ENCODE results near the gene F2RL2. TPM values are rescaled to one million over a fixed set of nuclear protein-coding genes. Genes with fewer than 3 reads are reported as not detected.

F2RL2 gene
- total and polyA plus RNA-seq, 2 donors (not counting 1 experiment from before 2014, with no cell fraction given), result not detected

DNA sequence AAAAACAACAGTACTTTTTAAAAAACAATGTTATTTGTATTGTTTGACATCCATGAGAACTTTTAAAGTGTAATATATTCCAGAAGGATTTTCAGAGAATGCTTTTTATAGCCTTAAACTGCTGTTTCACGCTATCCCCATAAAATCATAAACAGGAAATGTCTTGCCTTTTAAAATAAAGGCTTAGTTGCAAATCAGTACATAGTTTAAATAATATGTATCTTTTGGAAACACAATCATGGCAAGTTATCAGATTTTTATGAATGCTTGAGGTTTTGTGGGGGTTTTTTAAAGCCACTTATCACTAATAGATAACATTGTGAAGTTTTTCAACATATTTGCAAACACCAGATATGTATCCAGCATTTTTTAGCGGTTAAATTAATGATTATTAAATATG, 37.2 kb upstream of the F2RL2 start:
- H3K27ac Mint-ChIP-seq, result no peak overlapping the region
- Histone ChIP-seq H3K4me1 (ENCODE audit: control insufficient read depth in 2 of 2, insufficient read depth in 2 of 2, low read length in 2 of 2) (no peaks in the 10 kb centered on the region), H3K4me2 (replicated peaks; ENCODE audit: low read depth, low read length, poor library complexity, severe bottlenecking) (no peak overlapping the region), H2AFZ (ENCODE audit: insufficient read depth, low read depth, low read length, poor library complexity, severe bottlenecking) (no peak overlapping the region), H3K9ac (ENCODE audit: low read length) (no peak overlapping the region), H3K36me3 (replicated peaks in 1 of 2; ENCODE audit: control extremely low read depth in 1 of 2, control insufficient read depth in 1 of 2, extremely low read depth in 1 of 2, insufficient read depth in 2 of 2, low read length in 1 of 2) (peaks cover 3 to 4% of the 10 kb centered on the region in 2 experiments), H3K27ac (ENCODE audit: low read length in 2 of 2) (no peak overlapping the region), H3K4me3 (ENCODE audit: control extremely low read depth in 1 of 5, extremely low read depth in 1 of 5, insufficient read depth in 1 of 5, low read depth in 2 of 5, low read length in 4 of 5) (no peak overlapping the region), H3K79me2 (ENCODE audit: control insufficient read depth, insufficient read depth, low read length) (no peaks in the 10 kb centered on the region), H3K27me3 (replicated peaks in 1 of 4; ENCODE audit: control extremely low read depth in 1 of 4, control insufficient read depth in 3 of 4, insufficient read depth in 4 of 4, low read length in 3 of 4) (no peaks in the 10 kb centered on the region), H4K20me1 (ENCODE audit: control insufficient read depth, insufficient read depth, low read length, poor library complexity, severe bottlenecking) (no peaks in the 10 kb centered on the region), H3K9me3 (ENCODE audit: control extremely low read depth in 1 of 3, control insufficient read depth in 2 of 3, insufficient read depth in 1 of 3, low read length in 2 of 3) (no peaks in the 10 kb centered on the region)
- H3K4me1 Mint-ChIP-seq, result peaks cover 8% of the 10 kb centered on the region
- intact Hi-C loops (cut with micrococcal nuclease), result no loop called here
- ChIA-PET POLR2A (no interaction called here), CTCF (no interaction called here)
- no peak overlapping the region for H3K4me3 Mint-ChIP-seq
- WGBS (ENCODE audit: insufficient coverage), result no CpG with 5 or more reads among the region's 2 CpGs
- ATAC-seq (ENCODE audit: low read depth) (no peak), DNase-seq (no peak)
- TF ChIP-seq EZH2 (IDR thresholded peaks at IDR 0.05; ENCODE audit: borderline replicate concordance, insufficient read depth, low read depth, low read length, poor library complexity, severe bottlenecking), result no peak
- TF ChIP-seq, protein P1, sequence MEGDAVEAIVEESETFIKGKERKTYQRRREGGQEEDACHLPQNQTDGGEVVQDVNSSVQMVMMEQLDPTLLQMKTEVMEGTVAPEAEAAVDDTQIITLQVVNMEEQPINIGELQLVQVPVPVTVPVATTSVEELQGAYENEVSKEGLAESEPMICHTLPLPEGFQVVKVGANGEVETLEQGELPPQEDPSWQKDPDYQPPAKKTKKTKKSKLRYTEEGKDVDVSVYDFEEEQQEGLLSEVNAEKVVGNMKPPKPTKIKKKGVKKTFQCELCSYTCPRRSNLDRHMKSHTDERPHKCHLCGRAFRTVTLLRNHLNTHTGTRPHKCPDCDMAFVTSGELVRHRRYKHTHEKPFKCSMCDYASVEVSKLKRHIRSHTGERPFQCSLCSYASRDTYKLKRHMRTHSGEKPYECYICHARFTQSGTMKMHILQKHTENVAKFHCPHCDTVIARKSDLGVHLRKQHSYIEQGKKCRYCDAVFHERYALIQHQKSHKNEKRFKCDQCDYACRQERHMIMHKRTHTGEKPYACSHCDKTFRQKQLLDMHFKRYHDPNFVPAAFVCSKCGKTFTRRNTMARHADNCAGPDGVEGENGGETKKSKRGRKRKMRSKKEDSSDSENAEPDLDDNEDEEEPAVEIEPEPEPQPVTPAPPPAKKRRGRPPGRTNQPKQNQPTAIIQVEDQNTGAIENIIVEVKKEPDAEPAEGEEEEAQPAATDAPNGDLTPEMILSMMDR (IDR thresholded peaks at IDR 0.05), result no peak
- H3K9me3 Mint-ChIP-seq (ENCODE audit: insufficient read depth), result no peaks in the 10 kb centered on the region
- no peaks in the 10 kb centered on the region for H3K27me3 Mint-ChIP-seq

DNA sequence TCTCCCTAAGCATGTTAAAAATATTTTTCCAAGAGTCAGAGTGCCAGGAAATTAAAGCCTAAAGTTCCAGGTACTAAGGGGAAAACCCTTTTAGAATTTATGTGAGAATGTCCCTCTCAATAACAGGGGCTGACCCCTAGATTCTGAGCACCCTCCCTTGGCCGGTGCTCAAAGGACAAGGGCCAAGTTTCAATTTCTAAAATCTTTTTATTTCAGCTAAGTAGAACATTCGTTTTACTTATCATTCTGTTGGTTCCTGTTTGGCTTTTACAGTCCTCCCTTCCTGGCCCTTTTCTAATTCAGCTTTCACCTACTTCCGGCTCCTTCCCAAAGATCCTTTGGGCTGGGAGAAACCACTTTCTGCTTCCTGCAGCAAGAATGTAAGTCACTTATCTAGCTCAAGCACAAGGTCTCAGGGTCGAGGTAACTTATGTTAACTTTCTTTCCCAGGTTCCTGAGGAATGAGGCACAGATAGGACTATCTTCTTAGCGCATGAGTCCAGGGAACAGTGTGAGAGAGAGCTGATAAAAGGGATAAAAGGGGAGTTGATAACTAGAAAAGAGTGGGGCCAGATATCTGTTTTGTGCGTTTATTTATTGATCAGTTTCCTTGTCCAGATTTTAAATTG, 34.6 kb upstream of the F2RL2 start:
- WGBS (ENCODE audit: insufficient coverage), result 61% methylated on average over 3 of the region's 6 CpGs
- H4K20me1 ChIP-seq (ENCODE audit: control insufficient read depth, insufficient read depth, low read length, poor library complexity, severe bottlenecking), result no peaks in the 10 kb centered on the region
- intact Hi-C loops (cut with micrococcal nuclease), result no loop called here
- no peaks in the 10 kb centered on the region for H3K4me1 Mint-ChIP-seq
- no peak for TF ChIP-seq EZH2 (IDR thresholded peaks at IDR 0.05; ENCODE audit: borderline replicate concordance, insufficient read depth, low read depth, low read length, poor library complexity, severe bottlenecking)
- TF ChIP-seq, protein P1 (IDR thresholded peaks at IDR 0.05), result no peak
- CTCF ChIA-PET, result no interaction called here
- H3K9me3 ChIP-seq (ENCODE audit: control extremely low read depth in 1 of 3, control insufficient read depth in 2 of 3, insufficient read depth in 1 of 3, low read length in 2 of 3), result no peaks in the 10 kb centered on the region
- no peaks in the 10 kb centered on the region for H3K27me3 ChIP-seq (replicated peaks in 1 of 4; ENCODE audit: control extremely low read depth in 1 of 4, control insufficient read depth in 3 of 4, insufficient read depth in 4 of 4, low read length in 3 of 4)
- no peak overlapping the region for H3K27ac ChIP-seq (ENCODE audit: low read length in 2 of 2)
- no peaks in the 10 kb centered on the region for H3K27me3 Mint-ChIP-seq
- DNase-seq (no peak), ATAC-seq (ENCODE audit: low read depth) (no peak)
- POLR2A ChIA-PET, result no interaction called here
- H3K9me3 Mint-ChIP-seq (ENCODE audit: insufficient read depth), result no peaks in the 10 kb centered on the region
- no peak overlapping the region for H3K4me3 Mint-ChIP-seq
- no peaks in the 10 kb centered on the region for H3K4me1 ChIP-seq (ENCODE audit: control insufficient read depth in 2 of 2, insufficient read depth in 2 of 2, low read length in 2 of 2)
- no peak overlapping the region for H3K27ac Mint-ChIP-seq
- no peak overlapping the region for H3K9ac ChIP-seq (ENCODE audit: low read length)
- H3K36me3 ChIP-seq (replicated peaks in 1 of 2; ENCODE audit: control extremely low read depth in 1 of 2, control insufficient read depth in 1 of 2, extremely low read depth in 1 of 2, insufficient read depth in 2 of 2, low read length in 1 of 2), result peaks cover 3 to 4% of the 10 kb centered on the region in 2 experiments
- no peak overlapping the region for H2AFZ ChIP-seq (ENCODE audit: insufficient read depth, low read depth, low read length, poor library complexity, severe bottlenecking)
- H3K79me2 ChIP-seq (ENCODE audit: control insufficient read depth, insufficient read depth, low read length), result no peaks in the 10 kb centered on the region
- H3K4me2 ChIP-seq (replicated peaks; ENCODE audit: low read depth, low read length, poor library complexity, severe bottlenecking), result no peak overlapping the region
- no peak overlapping the region for H3K4me3 ChIP-seq (ENCODE audit: control extremely low read depth in 1 of 5, extremely low read depth in 1 of 5, insufficient read depth in 1 of 5, low read depth in 2 of 5, low read length in 4 of 5)

Measured in B cell (primary cell).